8988T (cell line): ENCODE data around the gene GPR152.
"Not testable (repeated sequence)": the region's sequence is repeated elsewhere in the genome, so short reads cannot be mapped to it uniquely, and the experiment has no call there.

ENCODE experiments used
- DNase-seq: peaks from one replicate; pipeline ENCODE4 v3.0.0; 2011

GPR152 gene

DNA sequence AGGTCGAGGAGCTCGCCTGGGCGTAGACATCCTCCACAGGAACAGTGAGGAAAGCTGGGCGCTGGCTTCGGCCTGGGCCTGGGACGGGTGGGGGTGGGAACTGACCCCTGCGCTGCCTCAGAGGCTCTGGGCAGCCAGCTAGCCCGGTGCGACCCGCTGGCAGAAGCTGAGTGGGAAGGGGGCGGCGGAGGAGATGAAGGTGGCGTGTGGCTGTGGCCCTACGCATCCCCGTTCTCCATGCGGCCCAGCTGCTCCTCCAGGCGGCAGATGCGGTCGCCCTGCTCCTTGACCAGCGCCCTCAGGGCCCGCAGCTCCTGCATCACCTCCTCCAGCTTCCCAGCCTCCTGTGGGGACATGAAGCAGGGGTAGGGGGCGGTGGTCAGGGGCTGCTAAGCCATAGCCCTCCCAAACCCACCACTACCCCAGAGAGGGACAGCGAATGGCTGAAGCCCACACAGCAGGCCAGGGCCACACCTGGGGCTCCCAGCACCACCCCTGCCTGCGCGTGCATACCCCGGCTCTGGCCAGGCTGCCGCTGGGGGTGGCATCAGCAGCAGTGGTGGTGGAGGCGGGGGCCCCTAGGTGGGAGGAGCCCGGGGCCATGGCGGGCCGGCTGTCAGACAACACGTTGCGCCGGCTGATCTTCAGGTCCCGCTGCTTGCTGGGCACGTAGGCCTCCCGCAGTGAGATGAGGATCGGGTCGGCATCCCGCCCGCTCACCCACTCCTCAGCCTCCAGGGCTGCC, 14.2 kb downstream of the GPR152 start:
- no peak for DNase-seq

DNA sequence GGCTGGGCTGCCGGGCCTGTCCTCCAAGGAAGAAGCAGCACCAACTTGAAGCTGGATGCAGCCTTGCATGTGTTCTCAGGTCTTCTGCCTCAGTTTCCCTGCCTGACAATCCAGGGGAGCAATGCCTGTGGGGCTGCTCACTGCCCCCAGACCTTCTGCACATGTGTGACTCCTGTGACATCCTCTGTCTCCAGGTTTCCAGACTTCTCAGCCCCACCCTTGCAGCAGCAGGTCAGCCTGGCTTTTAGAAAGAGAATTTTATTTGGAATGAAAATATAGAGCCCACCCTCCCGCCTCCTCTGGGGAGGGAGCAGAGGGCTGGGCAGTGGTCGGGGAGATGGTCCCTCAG, 14.7 kb downstream of the GPR152 start:
- DNase-seq: no peak

DNA sequence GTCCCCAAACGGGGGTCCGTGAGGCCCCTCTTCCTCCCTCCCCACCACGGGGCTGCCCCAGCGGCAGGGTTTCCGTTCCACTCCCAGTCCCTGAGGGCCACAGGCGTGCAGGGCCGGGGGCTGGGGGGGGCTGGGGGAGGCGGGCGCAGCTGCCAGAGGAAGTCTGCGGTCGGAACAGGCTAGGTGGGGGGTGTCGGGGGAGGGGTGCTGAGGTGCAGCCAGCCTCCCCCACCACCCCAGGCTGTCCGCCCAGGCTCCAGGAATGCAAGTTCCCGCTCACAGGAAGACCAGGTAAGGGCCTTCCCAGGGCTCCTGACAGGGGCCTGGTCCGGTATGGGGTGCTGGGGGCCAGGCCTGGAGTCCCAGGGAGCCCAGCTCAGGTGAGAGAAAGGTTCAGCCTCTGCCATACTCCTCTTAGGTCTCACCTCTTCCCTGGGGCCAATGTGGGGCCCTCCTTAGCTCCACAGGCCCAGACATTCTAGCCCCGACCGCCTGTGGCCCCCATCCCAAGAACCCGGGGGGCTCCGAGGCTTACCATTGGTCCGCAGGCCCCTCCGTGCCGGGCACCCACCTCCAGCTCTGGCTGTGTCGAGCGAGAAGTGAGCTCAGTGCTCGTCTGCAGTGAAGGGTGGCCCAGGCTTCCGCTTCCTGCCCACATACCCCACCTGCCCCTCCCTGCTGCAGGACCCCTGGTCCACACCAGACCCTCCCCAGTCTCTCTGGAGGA, 15.3 kb downstream of the GPR152 start, which contains the start of gene PTPRCAP:
TSS of gene PTPRCAP (minus strand) at position 601 of the 727 bp plus-strand sequence. CDS start at position 538, 63 bp downstream.
- DNase-seq: no peak

DNA sequence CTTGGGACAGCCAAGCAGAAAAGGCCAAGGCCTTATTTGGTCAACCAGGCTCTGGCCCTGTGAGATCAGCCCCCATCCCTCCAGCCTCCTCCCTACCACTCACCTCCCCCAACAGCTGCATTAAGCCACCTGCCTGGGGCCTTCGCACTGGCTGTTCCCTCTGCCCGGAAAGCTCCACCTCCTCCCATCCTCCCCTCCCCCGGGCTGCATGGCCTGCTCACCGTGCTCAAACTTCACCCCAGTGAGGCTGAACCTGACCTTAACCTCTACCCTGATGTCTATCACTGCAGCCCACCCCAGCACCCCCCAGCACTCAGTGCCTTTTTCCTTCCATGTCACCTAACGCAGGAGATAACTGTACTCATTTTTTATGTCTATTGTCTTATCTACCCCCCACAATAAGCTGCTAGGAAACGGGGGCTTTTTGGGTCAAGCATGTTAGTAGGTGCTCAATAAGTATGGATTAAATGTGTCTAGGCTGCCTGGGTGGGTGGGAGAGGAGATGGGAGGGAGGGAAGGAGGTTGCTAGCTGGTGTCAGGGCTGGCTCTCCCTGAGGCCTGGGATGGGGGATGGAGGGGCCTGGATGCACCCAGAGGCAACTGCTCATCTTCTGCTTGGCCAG, 16.0 kb downstream of the GPR152 start:
- DNase-seq: no peak

DNA sequence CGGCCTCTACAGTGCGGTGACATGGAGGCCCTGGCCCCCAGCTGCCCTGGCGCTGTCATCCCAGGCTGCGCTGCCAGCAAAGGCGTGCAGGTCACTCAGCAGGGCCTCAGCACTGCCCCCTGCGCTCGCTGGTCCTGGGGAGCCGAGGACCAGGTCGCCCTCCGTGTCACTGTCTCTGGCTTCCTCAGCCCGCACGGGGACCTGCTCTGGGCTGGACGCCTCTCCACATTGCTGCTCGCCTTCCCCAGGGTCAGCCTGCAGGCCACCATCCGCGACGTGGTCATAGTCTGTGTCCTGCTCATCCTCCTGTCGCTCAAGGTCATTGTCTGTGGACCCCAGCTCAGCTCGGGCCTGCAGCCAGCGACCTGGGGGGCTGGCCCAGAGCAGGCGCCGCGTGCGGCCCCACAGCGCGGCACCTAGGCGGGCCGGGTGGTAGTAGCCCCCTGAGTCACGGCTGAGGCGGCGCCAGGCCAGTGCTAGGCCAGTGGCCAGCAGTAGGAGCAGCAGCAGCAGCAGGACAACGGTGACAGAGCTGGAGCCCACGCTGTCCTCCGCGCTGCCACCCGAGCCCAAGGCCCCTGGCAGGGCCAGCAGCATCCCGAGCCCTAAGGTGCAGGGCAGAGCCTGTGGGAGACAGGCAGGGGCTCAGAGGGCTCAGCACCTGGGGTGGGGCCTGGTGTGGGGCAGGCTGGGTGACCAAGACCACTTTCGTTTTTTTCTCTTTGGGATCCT, 16.6 kb downstream of the GPR152 start:
- DNase-seq: no peak

DNA sequence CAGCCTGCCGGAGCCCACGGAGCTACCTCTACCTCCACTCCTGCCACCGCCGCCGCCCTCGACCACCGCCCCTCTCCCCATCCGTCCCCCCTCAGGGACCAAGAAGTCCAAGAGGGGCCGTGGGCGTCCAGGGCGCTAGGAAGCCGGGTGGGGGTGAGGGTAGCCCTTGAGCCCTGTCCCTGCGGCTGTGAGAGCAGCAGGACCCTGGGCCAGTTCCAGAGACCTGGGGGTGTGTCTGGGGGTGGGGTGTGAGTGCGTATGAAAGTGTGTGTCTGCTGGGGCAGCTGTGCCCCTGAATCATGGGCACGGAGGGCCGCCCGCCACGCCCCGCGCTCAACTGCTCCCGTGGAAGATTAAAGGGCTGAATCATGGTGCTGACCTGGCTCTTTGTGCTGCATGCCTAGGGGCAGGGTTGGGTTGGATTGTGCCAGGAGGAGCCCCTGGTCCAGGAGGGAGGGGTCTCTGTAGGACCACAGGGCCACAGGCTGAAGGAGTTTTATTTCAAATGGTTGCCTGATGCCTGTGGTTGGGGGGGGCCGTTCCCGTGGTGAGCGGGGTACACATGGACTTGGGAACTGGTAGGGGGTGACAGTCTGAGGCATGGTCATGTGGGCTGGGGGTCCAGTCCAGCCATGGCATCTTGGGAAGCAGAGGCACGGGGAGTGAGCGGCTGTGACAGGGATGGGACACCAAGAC, 17.4 kb downstream of the GPR152 start:
- DNase-seq: no peak

DNA sequence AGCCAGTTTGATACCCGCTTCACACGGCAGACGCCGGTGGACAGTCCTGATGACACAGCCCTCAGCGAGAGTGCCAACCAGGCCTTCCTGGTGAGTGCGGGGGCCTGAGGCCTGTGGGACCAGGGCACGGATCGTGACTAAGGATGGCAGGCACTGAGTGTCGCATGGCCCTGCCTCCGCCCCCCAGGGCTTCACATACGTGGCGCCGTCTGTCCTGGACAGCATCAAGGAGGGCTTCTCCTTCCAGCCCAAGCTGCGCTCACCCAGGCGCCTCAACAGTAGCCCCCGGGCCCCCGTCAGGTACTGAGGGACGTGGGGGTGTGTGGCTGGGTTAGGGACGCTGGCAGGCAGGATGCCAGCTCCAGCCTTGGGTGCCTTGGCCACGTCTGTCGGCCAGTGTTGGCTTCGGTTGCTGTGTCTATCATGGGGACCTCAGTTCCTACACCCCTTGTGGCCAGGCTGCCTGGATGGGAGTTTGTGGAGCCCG, 18.1 kb downstream of the GPR152 start:
- no peak for DNase-seq

DNA sequence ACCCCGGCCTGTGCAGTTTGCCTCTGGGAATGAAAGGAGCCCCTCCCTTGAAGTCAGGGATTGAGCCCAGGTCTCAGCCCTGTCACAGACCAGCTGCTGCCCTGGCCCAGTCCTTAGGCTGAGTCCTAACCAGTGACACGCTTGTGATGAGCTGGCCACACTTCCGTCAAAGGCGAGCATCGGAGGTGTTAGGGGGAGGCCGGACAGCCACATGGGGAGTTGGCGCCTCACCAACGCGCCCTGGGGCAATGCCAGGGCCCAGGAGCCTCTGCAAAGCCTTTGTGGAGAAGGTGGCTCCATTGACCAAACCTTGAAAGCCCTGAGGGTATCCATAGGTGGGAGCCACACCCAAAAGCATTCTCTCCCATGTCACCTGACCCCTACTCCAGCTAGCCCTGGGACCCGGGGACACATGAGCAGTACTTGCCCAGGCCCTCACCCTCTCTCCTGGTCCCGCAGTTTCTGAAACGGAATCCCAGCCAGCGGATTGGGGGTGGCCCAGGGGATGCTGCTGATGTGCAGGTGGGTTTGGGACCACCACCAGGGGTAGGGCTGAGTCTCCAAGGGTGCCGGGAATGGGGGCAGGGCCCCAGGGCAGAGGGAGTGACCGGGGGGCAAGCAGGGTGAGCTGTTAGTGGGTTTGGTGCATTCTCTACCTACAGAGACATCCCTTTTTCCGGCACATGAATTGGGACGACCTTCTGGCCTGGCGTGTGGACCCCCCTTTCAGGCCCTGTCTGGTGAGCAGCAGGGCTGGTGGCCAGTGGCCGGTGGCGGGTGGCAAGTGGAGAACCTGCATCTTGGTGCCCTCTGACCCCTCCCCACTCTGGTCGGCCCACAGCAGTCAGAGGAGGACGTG, 18.8 kb downstream of the GPR152 start:
- no peak for DNase-seq

DNA sequence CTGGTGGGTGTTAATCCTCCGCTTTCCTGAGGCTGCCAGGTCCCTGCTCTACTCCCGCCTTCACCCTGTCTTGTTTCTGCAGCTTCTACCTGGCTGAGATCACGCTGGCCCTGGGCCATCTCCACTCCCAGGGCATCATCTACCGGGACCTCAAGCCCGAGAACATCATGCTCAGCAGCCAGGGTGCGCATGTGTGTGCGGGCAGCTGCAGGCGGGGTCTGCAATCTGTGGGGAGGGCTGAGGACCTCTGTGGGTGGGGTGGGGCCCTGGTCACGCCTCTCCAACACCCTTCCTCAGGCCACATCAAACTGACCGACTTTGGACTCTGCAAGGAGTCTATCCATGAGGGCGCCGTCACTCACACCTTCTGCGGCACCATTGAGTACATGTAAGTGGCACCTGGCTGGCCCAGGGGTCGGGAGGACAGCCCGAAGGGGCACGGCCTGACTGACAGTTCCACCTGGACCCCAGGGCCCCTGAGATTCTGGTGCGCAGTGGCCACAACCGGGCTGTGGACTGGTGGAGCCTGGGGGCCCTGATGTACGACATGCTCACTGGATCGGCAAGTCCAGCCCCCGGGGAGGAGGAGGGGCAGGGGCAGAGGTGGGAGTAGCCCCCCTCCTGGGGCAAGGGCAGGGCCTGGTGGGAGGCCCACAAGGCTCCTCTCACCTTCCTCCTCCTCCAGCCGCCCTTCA, 19.7 kb downstream of the GPR152 start:
- DNase-seq: no peak

DNA sequence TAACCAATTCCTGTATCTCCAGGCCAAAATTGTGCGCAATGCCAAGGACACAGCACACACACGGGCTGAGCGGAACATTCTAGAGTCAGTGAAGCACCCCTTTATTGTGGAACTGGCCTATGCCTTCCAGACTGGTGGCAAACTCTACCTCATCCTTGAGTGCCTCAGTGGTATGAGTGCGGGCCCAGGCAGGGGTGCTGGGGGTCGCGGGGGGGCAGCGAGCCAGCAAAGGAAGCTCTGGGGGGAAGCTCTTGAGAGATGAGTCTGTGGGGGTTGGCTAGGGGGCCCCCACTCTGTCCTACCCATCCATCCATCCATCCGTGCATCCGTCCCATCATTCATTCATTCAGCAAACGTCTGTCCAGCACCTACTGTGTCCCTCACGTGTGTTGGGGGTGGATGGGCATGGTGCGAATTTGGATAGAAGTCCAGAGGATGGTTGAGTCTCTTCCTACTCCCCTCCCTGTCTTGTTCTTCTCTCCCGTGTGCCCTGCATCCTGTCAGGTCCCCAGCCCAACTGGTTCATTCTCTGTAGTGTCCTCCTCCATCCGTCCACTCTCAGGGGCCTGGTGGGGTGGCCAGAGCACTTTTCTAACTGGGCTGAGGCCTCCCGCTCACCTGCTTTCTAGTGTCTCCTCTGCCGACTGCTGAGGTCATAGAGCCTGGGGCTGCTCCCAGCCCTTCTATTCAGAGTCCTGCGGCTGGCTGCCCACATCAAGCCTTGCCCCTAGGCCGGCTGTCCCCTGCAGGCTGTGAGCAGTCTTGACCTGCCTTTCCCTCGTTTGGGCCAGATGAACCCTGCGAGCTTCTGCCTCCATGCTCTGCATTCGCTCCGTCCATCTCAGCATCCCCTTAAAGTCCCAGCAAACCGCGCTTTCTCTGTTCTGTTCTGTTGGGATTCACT, 20.9 kb downstream of the GPR152 start:
- no peak for DNase-seq

DNA sequence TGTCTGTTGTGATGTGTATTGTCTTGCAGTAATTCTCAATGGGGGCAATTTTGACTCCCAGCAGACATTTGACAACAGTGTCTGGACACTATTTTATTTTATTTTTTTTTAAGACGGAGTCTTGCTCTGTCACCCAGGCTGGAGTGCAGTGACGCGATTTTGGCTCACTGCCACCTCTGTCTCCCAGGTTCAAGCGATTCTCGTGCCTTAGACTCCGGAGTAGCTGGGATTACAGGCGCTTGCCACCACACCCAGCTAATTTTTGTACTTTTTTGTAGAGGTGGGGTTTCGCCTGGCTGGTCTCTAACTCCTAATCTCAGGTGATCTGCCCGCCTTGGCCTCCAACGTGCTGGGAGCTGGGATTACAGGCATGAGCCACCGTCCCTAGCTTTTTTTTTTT, 22.8 kb downstream of the GPR152 start:
- DNase-seq: no peak

DNA sequence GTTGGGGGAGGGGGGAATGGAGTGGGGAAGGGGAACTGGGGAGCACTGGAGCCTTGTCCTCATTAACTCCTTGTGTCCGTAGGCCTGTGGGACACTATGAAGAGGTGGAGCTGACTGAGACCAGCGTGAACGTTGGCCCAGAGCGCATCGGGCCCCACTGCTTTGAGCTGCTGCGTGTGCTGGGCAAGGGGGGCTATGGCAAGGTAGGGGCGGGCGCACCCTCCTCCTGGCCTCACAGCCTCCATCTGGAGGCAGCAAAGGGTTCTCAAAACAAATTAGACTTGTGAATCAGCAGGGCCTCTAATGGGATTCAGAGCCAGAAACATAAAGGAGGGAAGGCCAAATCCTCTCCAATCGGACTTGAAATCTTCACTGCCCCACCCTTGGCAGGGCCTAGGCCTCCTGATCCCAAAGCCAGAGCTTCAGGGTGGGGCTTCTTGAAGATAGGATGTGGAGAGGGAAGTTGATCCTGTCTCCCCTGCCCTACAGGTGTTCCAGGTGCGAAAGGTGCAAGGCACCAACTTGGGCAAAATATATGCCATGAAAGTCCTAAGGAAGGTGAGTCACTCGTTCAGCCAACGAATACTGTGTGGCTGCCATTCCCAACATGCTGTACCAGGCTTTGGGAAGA, 23.4 kb downstream of the GPR152 start:
- DNase-seq: no peak

DNA sequence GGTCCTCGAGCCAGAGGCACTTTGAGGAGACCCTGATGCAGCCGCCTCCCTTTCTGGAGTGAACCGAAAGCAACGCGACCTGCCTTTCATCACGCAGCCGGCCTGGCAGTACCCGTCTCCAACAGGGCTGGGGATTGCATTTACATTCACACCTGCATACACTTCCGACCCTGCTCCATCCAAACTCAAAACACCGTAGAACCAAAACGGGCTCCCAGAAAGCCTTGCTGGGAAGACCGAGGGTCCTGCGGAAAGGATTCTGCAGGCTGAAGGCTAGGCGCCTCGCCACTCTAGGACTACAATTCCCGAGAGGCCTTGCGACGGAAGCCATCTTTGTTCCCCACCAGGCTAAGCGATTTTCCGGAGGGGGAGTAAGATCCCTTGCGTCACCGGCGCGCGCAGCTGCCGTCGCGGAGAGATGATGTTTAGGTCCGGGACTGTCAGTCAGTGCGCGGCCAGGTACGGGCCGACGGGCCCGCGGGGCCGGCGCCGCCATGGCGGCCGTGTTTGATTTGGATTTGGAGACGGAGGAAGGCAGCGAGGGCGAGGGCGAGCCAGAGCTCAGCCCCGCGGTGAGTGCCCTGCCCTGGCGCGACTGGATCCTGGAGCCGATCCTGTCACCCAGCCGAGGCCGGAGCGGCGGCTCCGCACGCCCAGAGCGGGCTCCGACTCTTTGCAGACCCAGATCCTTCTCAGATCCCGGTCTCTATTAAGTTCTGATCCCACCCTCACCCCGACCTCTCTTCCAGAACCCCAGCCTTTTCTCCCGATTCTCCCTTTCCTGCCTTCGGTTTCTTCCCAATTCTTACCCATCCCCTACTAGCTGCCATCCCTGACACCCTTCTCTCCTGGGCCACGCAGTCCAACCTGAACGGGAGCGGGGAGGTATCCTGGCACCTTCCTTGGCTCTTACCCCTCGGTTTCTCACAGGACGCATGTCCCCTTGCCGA, 24.2 kb downstream of the GPR152 start, which contains the start of gene RPS6KB2:
TSS of gene RPS6KB2 (plus strand) at position 443 of the 950 bp plus-strand sequence. CDS start at position 495, 52 bp downstream.
- peak; percentile 100 for DNase-seq

DNA sequence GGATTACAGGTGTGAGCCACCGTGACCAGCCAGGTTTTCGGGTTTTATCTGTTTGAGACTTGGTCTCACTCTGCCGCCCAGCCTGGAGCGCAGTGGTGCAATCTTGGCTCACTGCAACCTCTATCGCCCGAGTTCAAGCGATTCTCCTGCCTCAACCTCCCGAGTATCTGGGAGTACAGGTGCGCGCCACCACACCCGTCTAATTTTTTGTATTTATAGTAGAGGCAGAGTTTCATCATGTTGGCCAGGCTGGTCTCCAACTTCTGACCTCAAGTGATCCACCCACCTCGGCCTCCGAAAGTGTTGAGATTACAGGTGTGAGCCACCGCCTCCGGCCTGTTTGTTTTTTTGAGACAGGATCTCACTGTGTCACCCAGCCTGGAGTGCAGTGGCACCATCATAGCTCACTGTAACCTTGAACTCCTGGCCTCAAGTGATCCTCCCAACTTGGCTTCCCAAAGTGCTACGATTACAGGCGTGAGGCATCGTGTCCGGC, 25.1 kb downstream of the GPR152 start:
- not testable (repeated sequence) for DNase-seq

DNA sequence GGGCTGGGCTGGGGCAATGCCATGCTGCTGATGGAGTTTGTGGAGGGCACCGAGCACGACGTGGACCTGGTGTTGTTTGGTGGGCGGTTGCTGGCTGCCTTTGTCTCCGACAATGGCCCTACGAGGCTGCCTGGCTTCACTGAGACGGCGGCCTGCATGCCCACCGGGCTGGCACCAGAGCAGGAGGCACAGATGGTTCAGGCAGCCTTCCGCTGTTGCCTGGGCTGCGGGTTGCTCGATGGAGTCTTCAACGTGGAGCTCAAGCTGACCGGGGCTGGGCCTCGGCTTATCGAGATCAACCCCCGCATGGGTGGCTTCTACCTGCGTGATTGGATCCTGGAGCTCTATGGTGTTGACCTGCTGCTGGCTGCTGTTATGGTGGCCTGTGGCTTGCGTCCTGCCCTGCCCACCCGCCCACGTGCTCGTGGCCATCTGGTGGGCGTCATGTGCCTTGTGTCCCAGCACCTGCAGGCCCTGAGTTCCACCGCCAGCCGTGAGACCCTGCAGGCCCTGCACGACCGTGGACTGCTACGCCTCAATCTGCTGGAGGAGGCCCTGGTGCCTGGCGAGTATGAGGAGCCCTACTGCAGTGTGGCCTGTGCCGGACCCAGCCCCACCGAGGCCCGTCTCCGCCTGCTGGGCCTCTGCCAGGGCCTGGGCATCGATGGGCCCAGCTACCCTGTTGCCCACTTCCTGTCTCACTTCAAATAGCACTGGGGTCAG, 28.5 kb downstream of the GPR152 start:
- DNase-seq: no peak

DNA sequence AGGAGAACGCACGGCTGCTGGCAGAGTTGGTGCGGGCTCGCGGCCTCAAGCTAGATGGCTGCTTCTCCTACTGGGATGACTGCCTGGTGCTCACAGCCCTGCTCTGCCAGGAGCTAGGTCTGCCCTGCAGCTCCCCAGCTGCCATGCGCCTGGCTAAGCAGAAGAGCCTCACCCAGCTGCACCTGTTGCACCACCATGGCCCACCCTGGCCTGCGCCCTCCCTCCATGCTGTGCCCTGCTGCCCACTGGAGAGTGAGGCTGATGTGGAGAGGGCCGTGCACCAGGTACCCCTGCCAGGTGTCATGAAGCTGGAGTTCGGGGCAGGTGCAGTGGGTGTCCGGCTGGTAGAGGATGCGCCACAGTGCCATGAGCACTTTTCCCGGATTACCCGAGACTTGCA, 29.1 kb downstream of the GPR152 start:
- no peak for DNase-seq

DNA sequence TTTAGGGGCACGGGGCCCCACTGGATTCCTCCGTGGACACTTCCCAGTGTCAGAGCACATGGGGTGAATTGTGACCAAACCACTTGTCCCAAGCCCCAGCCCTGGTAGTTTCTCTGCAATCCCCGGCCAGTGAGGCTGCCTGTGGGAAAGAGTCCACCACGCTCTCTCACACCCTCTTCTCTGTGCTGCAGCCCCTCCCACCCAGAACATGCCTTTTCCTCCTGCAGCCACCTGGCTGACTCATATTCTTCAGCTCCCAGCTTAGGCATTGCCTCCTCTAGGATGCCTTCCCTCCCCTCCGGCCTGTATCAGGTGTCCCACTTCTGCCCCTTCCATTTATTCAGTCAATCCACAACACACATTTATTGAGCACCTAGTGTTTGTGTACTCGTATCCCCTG, 29.6 kb downstream of the GPR152 start:
- no peak for DNase-seq
